GM18868 (cell line): ENCODE measurements around the gene SLA2.
"Not testable (repeated sequence)": the region's sequence is repeated elsewhere in the genome, so short reads cannot be mapped to it uniquely, and the experiment has no call there.

Experiments
- ATAC-seq: cut with Tn5 transposase; IDR thresholded peaks from one replicate; pipeline ENCODE4 v1.9.1; 2021; ENCODE audit warnings: mild to moderate bottlenecking, moderate library complexity; ENCODE audit not compliant: unreplicated experiment

SLA2 gene

DNA sequence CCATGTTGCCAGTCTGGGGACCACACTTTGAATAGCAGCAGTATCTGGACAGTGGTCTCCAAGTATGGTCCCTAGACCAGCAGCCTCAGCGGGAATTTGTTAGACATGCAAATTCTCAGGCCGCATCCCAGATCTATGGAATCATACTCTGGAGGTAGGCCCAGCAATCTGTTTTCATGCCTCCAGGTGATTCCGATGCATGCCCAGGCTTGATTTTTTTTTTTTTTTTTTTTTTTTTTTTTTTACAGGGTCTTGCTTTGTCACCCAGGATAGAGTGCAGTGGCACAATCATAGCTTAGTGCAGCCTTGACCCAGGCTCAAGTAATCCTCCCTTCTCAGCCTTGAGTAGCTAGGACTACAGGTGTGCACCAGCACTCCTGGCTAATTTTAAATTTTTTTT is 682 bp upstream of the SLA2 start:
- ATAC-seq, result no peak

DNA sequence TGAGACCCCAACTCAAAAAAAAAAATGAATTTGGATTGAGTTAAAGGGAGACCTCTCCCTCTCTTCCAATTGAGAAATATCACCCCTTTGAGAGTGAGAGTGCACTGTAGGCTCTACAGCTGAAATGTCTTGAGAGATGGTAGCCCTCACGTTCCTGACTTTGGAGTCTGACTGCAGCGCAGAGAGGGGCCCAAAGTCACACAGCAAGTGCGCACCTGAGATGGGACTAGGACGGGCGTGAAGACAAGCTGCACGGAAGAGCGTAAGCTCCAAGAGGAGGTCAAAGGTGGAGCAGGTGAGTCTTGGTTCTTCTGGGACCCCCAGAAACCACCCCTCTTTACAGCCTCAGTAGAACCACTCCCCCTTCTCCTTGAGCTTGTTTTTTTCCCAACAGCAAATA is 643 bp downstream of the SLA2 start:
- ATAC-seq, result no peak

DNA sequence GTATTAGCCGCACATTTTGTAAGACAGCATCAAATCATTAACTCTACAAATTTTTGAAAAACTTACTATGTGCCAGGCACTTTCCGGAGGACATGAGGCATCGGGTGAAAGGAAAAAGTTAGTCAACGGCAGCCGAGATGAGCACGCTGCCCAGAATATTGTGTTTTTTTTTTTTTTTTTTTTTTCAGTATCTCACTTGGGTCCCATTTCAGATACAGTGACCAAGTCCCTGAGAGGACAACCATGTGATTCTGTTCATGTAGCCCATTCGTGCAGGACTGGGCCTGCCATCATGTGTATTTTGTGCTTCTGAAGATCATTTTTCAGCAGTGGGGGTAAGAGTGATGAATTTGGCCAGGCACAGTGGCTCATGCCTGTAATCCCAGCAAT is 1.3 kb downstream of the SLA2 start:
- ATAC-seq, result no peak

DNA sequence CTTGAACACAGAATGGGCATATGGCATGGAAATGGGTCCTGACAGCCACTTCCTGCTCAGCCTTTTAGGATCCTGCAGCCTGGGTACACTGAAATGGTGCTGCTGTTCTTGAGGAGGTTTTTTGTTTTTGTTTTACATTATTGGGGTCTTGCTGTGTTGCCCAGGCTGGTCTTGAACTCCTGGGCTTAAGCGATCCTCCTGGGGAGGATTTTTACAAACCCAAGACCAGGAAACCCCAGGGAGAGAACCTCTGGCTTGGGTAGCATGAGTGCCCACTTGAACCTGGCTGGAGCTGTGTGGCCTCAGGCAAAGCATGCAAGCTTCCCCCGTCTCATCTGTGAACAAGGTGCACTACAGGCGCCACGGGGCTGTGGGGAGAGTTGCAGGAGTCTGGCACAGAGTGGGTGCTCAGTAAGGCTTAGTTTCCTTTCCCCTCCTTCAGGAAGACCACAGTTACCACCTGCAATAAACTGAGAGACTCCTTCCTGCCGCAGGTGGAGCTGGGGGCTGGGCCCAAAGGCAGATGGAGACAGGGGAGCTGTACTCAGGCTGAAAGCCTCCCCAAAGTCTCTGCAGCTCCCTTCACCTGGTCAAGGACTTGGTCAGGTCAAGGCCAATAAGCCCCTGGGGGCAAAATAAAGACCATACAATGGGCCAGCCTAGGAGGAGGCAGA is 1.8 kb downstream of the SLA2 start:
- no peak for ATAC-seq

DNA sequence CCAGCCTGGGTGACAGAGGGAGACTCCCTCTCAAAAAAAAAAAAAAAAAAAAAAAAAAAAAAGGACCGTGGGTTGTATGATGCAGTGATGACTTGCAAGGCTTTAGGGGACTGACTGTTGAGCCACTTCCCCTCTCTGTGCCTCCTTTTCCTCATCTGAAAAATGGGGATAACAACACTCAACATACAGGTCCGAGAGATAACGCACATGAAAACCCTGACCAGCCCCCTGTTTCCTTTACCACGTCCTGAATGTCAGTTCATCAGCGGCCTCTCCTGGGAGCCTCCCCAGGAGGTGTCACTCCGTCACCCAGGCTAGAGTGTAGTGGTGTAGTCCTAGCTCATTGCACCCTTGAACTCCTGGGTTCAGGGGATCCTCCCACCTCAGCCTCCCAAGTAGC is 3.9 kb downstream of the SLA2 start:
- no peak for ATAC-seq

DNA sequence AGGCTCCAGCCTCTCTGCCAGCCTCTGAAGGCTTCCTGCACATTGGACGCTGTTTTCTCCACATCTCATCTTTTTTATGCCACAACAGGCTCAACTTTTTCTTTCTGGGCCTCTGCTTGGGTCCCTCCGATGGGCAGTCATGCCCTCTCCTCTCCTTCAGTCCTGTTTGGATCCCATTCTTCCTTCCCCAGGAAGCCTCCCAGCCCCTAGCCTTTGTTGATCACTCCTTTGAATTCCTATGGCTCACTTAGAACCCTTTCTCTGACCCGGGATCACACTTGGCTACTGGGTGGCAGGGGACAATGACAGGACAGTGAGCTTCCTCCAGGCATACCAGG is 4.5 kb downstream of the SLA2 start:
- ATAC-seq, result no peak

DNA sequence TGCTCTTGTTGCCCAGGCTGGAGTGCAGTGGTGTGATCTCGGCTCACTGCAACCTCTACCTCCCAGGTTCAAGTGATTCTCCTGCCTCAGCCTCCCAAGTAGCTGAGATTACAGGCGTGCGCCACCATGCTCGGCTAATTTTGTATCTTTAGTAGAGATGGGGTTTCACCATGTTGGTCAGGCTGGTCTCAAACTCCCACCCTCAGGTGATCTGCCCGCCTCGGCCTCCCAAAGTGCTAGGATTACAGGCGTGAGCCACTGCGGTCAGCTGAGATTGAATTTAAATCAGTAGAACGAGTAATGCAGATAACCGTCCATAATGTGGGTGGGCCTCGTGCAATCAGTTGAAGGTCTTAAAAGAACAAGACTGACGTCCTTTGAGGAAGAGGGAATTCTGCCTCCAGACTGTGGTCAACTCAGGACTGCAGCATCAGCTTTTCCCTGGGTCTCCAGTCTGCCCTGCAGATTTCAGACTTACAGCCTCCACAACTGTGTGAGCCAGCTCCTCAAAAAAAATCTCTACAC is 7.1 kb downstream of the SLA2 start:
- not testable (repeated sequence) for ATAC-seq

DNA sequence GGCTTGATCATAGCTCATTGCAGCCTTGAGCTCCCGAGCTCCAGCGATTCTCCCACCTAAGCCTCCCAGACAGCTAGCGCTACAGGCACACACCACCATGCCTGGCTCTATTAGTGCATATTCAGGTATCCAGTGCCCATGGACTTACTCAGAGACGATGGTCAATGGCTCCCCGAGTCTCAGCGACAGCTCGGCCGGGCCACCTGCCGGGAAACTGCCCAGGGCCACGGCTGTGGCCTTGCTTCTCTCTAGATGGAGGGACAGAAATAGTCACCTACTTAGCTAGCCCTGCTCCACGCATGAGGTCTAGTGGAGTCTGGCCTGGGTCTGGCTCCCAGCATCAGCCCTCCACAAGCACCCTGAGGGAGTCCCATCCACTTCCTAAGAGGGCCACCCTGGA is 11.7 kb downstream of the SLA2 start:
- no peak for ATAC-seq

DNA sequence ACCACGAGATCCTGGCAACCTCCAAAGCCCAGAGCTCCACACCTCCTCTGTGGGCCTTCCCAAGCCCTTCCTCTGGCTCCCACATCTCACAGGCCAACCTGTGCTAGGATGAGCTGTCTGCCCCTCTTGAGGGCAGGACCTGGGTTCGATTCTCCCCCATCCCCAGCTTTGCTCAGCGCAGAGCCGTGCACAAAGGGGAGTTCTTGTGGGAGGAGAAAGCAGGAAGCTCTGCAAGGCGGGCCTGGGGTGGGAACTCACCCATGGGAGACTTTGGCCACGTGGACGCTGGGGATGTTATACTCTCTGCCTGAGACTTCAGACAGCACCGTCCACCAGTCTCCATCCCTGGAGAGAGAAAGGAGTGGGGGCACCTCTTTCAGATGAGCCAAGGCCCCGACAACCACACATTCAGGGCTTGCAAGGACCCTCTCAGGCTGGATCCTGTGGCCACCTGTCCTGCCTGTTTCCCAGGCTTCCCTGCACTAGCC is 12.7 kb downstream of the SLA2 start:
- ATAC-seq, result no peak

DNA sequence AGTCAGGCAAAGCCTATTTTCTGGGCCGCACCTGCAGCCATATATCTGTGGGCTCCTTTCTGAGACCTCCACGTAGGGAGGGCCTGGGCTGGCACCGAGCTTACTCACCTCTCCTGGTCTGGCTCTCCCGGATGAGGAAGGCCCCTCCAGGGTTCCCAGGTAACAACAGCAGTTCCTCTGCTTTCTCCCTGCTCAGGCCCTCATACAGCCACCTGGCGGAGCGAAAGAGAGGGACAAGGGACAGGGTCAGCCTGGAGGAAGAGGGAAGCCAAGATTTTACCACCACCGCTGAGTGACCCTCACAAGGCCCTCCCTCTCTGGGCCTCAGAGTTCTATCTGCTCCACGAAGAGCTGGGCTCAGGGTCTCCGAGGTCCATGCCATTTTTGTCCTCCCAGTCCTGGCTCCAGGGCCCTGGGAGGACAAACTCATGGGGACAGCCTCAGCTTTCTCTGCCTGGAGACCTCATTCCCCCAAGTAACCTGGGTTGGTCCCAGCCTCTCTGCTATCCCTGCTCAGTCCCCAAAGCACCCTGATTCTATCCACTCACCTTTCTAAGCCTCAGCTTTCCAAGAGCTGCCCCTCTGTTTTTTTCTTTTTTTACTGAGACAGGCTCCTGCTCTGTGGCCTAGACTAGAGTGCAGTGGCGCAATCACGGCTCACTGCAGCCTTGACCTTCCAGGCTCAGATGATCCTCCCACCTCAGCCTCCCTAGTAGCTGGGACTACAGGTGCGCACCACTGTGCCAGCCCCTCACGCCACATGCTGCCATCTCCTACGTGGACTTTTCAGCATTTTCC is 13.3 kb downstream of the SLA2 start:
- no peak for ATAC-seq

DNA sequence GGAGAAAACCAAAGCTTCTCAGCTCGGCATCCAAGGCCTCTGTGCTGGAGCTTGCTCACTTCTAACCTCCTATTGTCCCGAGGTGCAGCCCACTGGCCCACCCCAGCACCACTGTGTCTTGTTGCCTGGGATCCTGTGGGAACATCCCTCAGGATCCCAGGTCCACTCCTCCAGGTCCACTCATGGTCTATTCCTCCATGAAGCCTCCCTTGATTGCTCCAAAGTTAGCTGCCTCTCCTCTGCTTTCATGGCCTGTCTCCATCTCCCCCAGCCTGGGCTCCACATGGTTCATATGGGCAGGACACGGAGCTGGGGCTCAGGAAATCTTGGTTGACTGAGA is 13.9 kb downstream of the SLA2 start:
- ATAC-seq, result no peak

DNA sequence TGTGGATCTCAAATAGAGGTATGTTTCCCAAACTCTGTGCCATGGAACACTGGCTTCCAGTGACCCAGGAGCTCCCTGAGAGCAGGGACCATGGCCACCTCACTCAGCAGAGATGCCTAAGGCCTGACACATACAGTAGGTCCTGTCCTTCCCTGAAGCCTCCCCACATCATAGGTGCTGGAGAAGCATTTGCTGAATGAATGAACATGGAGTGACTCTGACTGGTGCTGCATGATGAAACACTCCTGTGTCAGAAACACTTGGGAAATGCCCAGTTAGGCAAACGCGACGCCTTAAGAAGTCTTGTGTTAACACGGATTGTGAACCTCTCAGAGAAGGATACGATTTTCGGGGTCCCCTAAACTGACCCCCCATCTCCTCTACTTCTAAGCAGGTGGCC is 14.3 kb downstream of the SLA2 start:
- no peak for ATAC-seq

DNA sequence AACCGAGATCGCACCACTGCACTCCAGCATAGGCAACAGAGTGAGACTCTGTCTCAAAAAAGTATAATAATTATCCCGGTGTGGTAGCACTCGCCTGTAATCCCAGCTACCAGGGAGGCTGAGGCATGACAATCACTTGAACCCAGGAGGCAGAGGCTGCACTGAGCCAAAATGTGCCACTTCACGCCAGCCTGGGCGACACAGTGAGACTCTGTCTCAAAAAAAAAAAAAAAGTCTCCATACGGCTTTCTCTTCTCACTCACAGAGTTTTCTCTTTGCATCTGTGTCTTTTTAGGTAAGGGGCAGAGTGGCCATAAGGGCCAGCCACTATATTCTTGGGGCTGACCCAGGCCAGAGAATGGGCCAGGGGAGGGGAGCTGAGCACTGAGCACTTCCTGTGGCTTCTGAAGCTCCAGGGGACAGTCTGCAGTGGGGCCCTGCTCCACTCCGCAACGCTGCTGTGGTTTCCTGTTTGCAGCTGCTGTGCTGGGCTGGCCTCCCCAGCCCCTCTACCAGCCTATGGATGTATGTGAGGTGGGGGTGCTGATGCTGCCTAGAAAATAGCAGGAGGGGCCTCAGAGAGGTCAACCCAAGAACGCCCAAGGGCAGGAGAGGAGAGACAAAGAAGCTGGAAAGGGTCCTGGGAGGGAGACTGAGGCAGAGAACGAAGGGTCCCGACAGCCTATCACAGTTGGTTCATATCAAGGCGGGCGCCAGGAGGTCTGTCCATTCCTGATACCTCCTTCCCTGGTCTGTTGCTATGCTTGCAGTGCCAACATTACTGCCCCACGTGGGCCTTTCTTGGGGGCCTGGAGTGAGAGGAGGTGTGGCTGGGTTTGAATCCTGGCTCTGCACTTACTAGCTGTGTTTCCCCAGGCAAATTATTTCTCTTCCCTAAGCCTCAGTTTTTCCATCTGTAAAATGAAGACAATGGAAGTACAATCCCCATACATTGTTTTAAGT is 16.0 kb downstream of the SLA2 start:
- peak; percentile 72 for ATAC-seq

DNA sequence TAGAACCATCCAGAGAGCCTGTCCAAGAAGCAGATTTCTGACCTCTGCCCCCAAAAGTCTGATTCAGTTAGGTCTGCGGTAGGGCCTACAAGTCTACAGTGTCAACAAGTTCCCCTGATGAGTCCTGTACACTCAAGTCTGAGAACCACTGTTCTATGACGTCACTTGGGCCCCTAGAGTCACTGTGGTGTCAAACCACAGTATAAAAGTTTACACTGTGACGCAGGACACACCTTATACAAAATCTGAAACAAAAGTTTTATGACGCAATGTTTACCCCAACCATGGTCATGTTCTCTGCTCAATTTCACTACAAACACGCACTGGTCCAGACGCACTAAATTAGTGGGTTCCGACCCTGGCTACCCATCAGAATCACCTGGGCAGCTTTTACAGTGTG is 17.9 kb downstream of the SLA2 start:
- no peak for ATAC-seq

DNA sequence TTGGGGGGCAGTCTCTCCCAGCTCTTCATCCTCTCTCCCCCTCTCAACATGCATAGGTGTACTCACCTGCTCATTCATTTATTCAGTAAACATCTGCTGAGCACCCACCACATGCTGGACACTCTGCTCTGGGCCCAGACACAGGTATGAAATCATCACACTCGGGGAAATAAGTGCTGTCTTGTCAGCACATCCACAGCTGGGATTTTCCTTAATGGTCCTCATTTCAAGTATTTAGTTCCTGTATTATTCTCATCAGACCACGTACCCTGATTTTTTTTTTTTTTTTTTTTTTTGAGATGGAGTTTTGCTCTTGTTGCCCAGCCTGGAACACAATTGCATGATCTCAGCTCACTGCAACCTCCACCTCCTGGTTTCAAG is 21.1 kb downstream of the SLA2 start:
- ATAC-seq, result no peak

DNA sequence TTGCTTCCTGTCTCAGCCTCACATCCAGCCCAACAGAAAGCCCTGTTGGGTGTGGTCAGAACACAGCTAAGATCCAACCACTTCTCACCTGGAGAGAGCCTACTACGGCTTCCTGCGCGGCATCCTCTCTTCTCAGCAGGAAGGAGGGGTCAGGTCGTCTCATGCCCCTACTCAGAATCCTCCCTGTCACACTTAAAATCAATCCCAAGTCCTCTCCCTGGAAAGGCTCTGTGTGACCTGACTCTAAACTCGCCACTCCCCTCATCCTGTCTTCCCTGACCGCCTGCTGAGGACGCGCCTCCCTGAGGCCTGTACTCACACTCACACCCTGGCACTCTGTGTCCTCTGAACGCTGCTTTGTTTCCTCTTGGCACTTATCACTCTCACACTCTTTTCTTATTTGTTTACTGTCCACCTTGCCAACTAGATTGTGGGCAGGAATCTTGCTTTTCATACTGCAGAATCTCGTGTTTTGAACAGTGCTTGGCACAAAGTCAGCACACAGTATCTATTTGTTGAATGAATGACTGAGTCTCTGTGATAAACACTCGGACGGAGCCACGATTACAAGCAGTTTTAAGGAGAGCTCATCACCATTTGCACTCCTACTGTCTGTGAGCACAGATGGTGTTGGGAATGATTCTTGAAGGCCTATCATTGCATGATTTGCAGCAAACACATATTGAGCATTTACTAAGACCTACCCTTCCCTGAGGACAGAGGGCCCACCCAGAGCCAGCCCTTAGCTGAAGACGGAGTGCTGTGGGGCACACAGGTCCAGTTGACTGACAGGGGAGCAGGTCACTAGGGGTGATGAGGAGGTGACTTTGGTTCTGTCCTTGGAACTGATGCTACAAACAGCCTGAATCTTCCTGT is 21.7 kb downstream of the SLA2 start:
- ATAC-seq, result no peak

DNA sequence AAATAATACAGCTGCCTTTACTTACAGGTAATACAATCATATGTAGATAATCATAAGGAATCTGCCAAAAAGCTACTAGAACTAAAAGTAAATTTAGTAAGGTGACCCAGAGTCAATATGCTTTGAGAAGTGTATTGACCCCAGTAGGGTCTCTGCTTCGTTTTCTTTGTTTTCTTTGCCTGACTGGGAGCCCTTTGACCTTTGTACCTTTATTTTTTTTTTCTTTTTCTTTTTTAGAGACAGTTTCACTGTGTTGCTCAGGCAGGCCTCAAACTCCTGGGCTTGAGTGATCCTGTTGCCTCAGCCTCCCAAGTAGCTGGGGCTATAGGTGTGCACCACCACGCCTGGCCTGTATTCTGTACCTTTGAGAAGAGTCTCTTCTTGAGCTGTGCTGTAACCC is 22.6 kb downstream of the SLA2 start:
- ATAC-seq, result no peak

DNA sequence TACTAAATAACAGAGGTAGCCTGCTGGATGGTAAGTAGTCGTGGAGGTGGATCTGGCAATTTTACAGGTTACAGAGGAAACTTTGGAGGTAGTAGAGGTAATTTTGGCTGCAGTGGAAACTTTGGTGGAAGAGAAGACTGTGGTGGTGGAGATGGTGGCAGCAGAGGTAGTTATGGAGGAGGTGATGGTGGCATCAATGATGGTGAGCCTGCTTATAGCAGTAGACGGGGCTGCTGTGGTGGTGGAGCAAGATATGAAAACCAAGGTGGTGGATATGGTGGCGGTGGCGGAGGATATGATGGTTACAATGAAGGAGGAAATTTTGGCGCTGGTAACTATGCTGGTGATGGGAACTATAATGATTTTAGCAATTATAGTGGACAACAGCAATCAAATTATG is 25.1 kb downstream of the SLA2 start:
- no peak for ATAC-seq

DNA sequence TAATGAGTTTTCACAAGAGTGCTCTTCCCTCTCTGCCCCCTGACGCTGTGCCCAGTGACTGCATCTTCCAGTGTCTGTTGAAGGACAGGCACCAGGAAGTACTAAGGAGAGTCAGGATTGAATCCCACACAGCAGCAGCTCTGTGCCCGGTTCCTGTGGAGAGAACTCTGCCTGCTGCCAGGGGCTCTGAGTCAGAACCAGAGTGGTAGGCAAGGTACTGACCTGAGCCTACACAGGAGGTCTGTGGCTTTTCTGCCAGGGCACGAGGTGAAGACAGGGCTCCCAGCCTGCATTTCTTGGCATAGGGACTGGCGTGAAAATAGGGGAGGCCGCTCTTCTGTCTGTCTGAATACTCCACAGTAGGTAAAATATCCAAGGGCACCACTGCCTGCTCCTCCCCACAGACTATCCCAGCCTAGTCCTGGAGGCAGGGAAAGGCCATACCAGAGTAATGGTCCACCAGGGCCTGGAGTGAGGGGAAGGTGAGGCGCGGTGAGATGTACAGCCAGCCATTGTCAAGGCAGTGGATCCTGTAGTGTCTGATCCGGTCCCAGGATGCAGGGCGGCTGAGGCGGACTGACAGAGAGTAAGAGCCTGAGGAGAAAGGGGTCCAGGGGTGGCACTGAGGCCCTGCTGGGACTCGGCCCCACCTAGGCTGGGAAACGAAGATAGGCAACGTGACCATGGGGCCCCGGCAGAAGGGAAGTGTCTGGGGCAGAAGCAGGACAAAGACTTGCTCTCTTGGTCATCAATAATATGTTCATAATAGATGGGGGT is 31.0 kb downstream of the SLA2 start:
- ATAC-seq, result no peak

DNA sequence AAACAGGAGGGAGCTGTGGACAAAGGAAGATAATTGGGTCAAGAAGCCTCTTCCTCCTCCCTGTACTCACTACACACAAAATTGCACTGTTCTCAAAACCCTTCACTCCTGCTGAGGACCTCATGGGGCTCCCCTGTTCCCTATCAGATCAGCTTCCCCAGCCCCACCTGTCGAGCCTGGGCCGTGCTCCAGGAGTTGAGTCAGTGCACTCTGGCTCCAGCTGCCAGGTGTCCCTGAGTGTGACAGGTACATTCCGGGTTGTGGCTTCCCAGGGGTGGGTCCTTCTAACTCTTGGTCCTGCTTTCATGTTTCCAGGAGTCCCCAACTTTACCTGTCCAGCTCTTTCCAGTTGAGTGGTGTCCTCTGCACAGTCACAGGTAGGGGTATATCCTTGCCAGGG is 32.0 kb downstream of the SLA2 start:
- no peak for ATAC-seq
